Psoas muscle (tissue), 8 donors: ENCODE data around the gene CD109. TPM values are rescaled to one million over a fixed set of nuclear protein-coding genes. Genes with fewer than 3 reads are reported as not detected.
A peak's percentile ranks its signal among the peaks of the same experiment; 100 is the strongest.

ENCODE experiments used
- ATAC-seq, 4 donors: fragments of 200-7000 bp; cut with Tn5 transposase; one replicate each; pipeline ENCODE4 v1.9.1; 2020; ENCODE audit warnings: moderate library complexity in 3 of 4, mild to moderate bottlenecking in 2 of 4
- DNase-seq, 2 donors: peaks; one replicate each; pipeline ENCODE4 v3.0.0-alpha.2; 2020
- H3K27ac ChIP-seq: fragments of 200-600 bp; one replicate; pipeline ENCODE4 v1.8.0; 2022
- H3K27me3 ChIP-seq, 3 donors: fragments of 200-600 bp in 1 of 3; one replicate each; pipeline versions ENCODE4 v1.6.1 to v1.8.0; 2013 to 2022; ENCODE audit warnings: low read length in 2 of 3, mild to moderate bottlenecking in 2 of 3, moderate library complexity in 1 of 3; ENCODE audit not compliant: insufficient read depth in 3 of 3
- H3K36me3 ChIP-seq, 2 donors: fragments of 200-600 bp in 1 of 2; one replicate each; pipeline versions ENCODE4 v1.6.1 to v1.8.0; 2013 to 2022; ENCODE audit warnings: low read depth in 1 of 2, mild to moderate bottlenecking in 1 of 2, moderate library complexity in 1 of 2; ENCODE audit not compliant: insufficient read depth in 1 of 2
- H3K4me1 ChIP-seq: fragments of 200-600 bp; one replicate; pipeline ENCODE4 v1.8.0; 2022
- H3K4me3 ChIP-seq: fragments of 200-600 bp; one replicate; pipeline ENCODE4 v1.8.0; 2022; ENCODE audit warnings: mild to moderate bottlenecking
- H3K9me3 ChIP-seq: fragments of 200-600 bp; one replicate; pipeline ENCODE4 v1.8.0; 2022
- WGBS, 3 donors: extraction: QIAGEN DNeasy Blood & Tissue Kit; methylation state at CpG; one replicate each; pipeline versions ENCODE4 v1.1.6 to v1.1.7; 2013; 5-methylcytosine and 5-hydroxymethylcytosine counted together
- intact Hi-C, 2 donors: fragments of 100-400 bp; cut with DNase I; formaldehyde crosslinking; loops; one replicate each; pipeline versions ENCODE4 v1.11.0 to v1.14.2; 2022
- polyA plus RNA-seq, 3 donors: library from polyadenylated mRNA; stranded (reverse); fragments of 200-250 nt; gene quantifications; one replicate each; pipeline ENCODE4 v1.2.3, GENCODE V29; 2013
- total RNA-seq, 4 donors: library from RNA; stranded (reverse); fragmentation: NEBNext Ultra II Directional in 2 of 4; extraction: Animal tissue kit (Norgen Biotek cat#: 25700) in 2 of 4; gene quantifications; one replicate each; pipeline versions ENCODE4 v1.2.1 to v1.2.4, GENCODE V29; 2021 to 2023
- TF ChIP-seq, protein P1 (sequence below): fragments of 200-600 bp; IDR thresholded peaks from one replicate; pipeline ENCODE4 v1.8.0; 2022; ENCODE audit warnings: antibody characterized with exemption
- donor health status: healthy with polysubstance abuse.
- donor health status: DM: no; HTN: no; CAD: no; lungs with moderate emphysema.
- donor health status: Bipolar disorder and iron deficiency.
- donor health status: healthy.
- donor health status: DM: yes; HTN: yes; CAD: no.
- donor health status: DM: no; HTN: no; CAD: no.
- donor health status: DM: no; HTN: no; CAD: no.
- donor health status: DM: yes; HTN: yes; CAD: no.

Gene CD109
- total and polyA plus RNA-seq, 7 donors: 0.31 to 3.9 (median 1.8) TPM

DNA sequence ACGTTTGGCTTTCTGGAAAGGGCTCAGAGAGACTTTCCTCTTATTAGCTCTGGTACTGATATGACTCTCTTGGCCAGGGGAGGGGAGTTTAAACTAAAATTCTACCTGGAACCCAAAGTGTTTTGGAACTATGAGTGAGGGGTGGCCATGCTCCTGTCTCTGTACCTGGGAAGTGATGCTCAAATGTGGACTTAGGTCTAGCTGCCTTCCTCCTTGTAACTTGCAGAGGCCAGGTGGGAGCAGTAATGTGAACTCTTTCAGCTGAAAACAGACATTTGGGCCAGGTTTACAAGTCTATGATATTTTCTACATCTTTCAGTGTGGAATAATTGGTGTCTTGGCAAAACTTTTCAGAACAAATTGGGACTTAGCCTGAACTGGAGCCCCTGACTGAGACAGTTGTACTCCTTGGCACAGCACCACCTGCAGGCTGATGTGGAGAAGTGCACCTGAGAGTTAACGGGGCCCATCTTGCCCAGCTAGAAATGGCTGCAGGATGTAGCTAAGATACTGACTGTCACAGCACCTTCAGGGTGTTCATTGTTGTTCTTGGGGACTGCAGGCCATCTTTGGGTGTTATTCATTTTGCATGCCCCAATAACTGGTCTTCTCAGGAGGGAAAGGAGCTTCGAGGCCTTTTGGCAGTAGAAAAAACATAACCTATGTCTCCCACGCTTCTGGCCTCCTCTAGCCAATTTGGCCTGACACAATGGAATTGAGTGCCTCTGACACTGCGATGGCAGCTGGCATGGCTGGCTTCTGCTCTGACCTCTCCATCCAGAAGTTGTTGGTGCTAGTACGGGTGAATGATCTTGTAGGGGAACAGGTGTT is 37.1 kb downstream of the CD109 start:
- intact Hi-C loops: loop anchor here (1.0 to 5.0 kb wide), 2 partner anchors 56 to 58 kb away; no protein-coding TSS in a partner anchor
- Histone ChIP-seq H3K4me1 (no peaks in the 10 kb centered on the region), H3K27me3 (no peaks in the 10 kb centered on the region), H3K9me3 (no peaks in the 10 kb centered on the region), H3K36me3 (no peaks in the 10 kb centered on the region), H3K27ac (no peak overlapping the region), H3K4me3 (no peak overlapping the region)
- TF ChIP-seq, protein P1, sequence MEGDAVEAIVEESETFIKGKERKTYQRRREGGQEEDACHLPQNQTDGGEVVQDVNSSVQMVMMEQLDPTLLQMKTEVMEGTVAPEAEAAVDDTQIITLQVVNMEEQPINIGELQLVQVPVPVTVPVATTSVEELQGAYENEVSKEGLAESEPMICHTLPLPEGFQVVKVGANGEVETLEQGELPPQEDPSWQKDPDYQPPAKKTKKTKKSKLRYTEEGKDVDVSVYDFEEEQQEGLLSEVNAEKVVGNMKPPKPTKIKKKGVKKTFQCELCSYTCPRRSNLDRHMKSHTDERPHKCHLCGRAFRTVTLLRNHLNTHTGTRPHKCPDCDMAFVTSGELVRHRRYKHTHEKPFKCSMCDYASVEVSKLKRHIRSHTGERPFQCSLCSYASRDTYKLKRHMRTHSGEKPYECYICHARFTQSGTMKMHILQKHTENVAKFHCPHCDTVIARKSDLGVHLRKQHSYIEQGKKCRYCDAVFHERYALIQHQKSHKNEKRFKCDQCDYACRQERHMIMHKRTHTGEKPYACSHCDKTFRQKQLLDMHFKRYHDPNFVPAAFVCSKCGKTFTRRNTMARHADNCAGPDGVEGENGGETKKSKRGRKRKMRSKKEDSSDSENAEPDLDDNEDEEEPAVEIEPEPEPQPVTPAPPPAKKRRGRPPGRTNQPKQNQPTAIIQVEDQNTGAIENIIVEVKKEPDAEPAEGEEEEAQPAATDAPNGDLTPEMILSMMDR: peak; percentile 76
- WGBS, 3 donors: 57 to 58% (median 57%) methylated on average over 6 of the region's 6 CpGs
- peak in 1 of 2 donors; percentile 45 for DNase-seq
- ATAC-seq: peak; percentile 54 to 75 (median 60)

DNA sequence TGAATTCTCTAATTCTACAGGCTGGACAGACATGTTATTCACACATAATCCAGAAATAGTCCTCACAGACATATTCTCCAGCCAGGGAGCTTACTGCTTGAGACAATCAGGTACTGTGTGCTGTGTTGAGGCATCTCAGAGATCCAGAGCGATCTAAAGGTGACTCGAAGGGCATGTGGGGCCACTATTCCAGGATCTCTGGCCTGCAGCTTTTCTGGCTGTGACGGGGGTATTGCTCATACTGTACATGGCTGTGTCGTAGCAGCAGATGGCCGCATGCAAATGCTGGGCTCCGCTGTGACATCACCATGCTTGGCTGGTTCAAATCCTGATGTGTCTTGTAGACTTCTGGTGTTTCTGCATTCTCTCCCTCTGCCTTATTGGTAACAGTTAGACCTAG is 37.8 kb downstream of the CD109 start:
- H3K9me3 ChIP-seq: no peaks in the 10 kb centered on the region
- no peaks in the 10 kb centered on the region for H3K4me1 ChIP-seq
- no peak for DNase-seq
- H3K27me3 ChIP-seq: no peaks in the 10 kb centered on the region
- intact Hi-C loops: loop anchor here in 1 of 2 donors (5.0 kb wide), 1 partner anchor 56 kb away; no protein-coding TSS in a partner anchor
- no peak for ATAC-seq
- H3K36me3 ChIP-seq: no peaks in the 10 kb centered on the region
- H3K4me3 ChIP-seq: no peak overlapping the region
- 92 to 95% (median 93%) methylated on average over 6 of the region's 6 CpGs for WGBS, 3 donors
- no peak overlapping the region for H3K27ac ChIP-seq
- TF ChIP-seq, protein P1: no peak

DNA sequence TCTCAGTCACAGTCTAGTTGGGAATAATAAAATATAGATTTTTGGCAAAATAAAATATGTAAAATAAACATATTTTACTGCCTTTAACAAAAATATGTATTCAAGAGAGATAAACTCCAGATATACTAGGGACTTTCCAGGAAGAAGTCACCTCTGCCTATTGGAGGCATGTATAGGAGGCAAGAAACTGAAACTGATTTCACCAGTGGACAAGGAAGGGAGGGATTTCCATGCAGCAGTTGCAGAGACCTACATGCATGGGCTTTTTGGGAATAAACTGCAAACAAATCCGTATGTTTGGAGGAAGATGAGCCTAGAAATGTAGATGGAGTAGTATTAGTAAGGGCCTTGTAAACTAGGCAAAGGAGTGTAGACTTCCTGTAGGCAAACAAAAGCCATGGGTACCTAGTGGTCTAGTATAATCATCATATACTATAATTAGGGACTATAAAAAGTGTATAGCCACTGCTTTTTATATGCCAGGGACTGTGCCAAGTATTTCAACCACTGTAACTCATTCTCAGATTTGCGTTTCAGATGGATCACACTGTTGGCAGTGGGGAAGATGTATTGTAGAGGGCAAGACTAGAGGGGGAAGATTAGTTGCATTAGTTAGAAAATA is 38.9 kb downstream of the CD109 start:
- H3K36me3 ChIP-seq: no peaks in the 10 kb centered on the region
- no peak overlapping the region for H3K27ac ChIP-seq
- no peaks in the 10 kb centered on the region for H3K4me1 ChIP-seq
- DNase-seq (no peak), ATAC-seq (no peak)
- TF ChIP-seq, protein P1: no peak
- H3K4me3 ChIP-seq: no peak overlapping the region
- WGBS, 3 donors: 57 to 66% (median 62%) methylated on average over 2 of the region's 2 CpGs
- intact Hi-C loops: loop anchor here in 1 of 2 donors (5.0 kb wide), 1 partner anchor 58 kb away; no protein-coding TSS in a partner anchor
- no peaks in the 10 kb centered on the region for H3K27me3 ChIP-seq
- no peaks in the 10 kb centered on the region for H3K9me3 ChIP-seq

DNA sequence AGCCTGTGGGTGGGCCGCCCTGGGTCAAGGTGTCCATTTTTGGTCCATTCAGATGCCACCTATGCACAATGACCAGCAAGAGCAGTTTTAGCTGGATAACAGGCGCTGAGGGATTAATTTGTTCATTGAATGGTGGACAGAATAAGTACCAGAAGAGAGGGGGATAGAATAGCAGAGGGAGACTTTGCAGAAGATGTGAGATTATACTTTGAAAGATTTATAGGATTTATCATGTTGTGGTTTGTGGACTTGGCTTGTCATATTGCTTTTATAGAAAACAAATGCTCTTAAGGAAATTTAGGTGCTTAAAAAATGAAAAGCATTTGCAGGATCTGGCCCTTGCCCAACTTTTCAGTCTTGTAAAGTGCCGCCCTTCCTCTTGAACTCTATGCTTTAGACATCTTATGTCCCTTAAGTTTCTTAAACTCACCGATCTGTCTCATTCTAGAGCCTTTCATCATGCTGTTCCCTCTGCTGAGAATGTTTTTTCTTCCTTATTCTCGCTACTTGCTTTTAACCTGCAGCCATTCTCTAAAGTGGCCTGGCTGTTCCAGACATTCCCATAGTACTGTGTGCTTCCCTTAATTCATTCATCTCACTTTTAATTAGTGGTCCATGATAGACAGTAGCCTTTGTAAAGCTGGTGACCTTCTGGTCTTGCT is 42.5 kb downstream of the CD109 start:
- H3K4me1 ChIP-seq: no peaks in the 10 kb centered on the region
- WGBS, 3 donors: 70 to 84% (median 83%) methylated on average over 5 of the region's 5 CpGs
- H3K9me3 ChIP-seq: no peaks in the 10 kb centered on the region
- H3K27ac ChIP-seq: no peak overlapping the region
- no peak overlapping the region for H3K4me3 ChIP-seq
- DNase-seq: no peak
- no peaks in the 10 kb centered on the region for H3K27me3 ChIP-seq
- no peaks in the 10 kb centered on the region for H3K36me3 ChIP-seq
- no peak for ATAC-seq
- TF ChIP-seq, protein P1: no peak
- intact Hi-C loops: loop anchor here in 1 of 2 donors (2.0 kb wide), 1 partner anchor 1472 kb away; no protein-coding TSS in a partner anchor
